Measurements from ENCODE around the gene CCNG1. TPM values are rescaled to one million over a fixed set of nuclear protein-coding genes. Genes with fewer than 3 reads are reported as not detected.
"Not testable (repeated sequence)": the region's sequence is repeated elsewhere in the genome, so short reads cannot be mapped to it uniquely, and the experiment has no call there.

Gene CCNG1
- total RNA-seq (ENCODE audit: unreplicated experiment) = 149 TPM
- long read RNA-seq, transcript CCNG1-201 (7 exons, 2,458 nt) = major isoform, 47 of 83 reads
- long read RNA-seq, transcript CCNG1-202 (8 exons, 2,366 nt) = minor isoform, 22 of 83 reads
- long read RNA-seq, partial matches to known transcripts = 3 of 83 reads
- long read RNA-seq, other reads (novel, unspliced or antisense) = 11 of 83 reads

GRCh38 chr5:163437309-163438182 lies at the start of gene CCNG1:
TSS of gene CCNG1 (plus strand) at chr5:163437595. CDS start at chr5:163439257, 1,662 bp downstream.
- Mint-ChIP-seq H3K27me3 (ENCODE audit: unreplicated experiment) (peaks cover 2% of the 10 kb centered on the region), H3K4me1 (ENCODE audit: low read depth, unreplicated experiment) (peaks cover 4% of the 10 kb centered on the region), H3K4me3 (ENCODE audit: unreplicated experiment) (peak within 1 kb of the TSS; percentile 97), H3K9me3 (ENCODE audit: unreplicated experiment) (no peaks in the 10 kb centered on the region), H3K27ac (ENCODE audit: unreplicated experiment) (peak within 1 kb of the TSS; percentile 82), H3K36me3 (ENCODE audit: unreplicated experiment) (no peaks in the 10 kb centered on the region)
- DNase-seq = peak; percentile 93
- no peak for TF ChIP-seq CTCF (IDR thresholded peaks at IDR 0.05; ENCODE audit: partially characterized antibody, unreplicated experiment)

GRCh38 chr5:163395792-163396191 lies 41.6 kb upstream of the CCNG1 start:
- no peak overlapping the region for H3K27ac Mint-ChIP-seq (ENCODE audit: unreplicated experiment)
- no peak overlapping the region for H3K4me3 Mint-ChIP-seq (ENCODE audit: unreplicated experiment)
- H3K4me1 Mint-ChIP-seq (ENCODE audit: low read depth, unreplicated experiment) = no peaks in the 10 kb centered on the region
- peaks cover 4% of the 10 kb centered on the region for H3K9me3 Mint-ChIP-seq (ENCODE audit: unreplicated experiment)
- H3K36me3 Mint-ChIP-seq (ENCODE audit: unreplicated experiment) = peaks cover 3% of the 10 kb centered on the region
- peaks cover 3% of the 10 kb centered on the region for H3K27me3 Mint-ChIP-seq (ENCODE audit: unreplicated experiment)
- no peak for DNase-seq
- no peak for TF ChIP-seq CTCF (IDR thresholded peaks at IDR 0.05; ENCODE audit: partially characterized antibody, unreplicated experiment)

GRCh38 chr5:163396818-163397340 lies 40.5 kb upstream of the CCNG1 start:
- DNase-seq; H3K4me3 Mint-ChIP-seq (ENCODE audit: unreplicated experiment); H3K27me3 Mint-ChIP-seq (ENCODE audit: unreplicated experiment); H3K36me3 Mint-ChIP-seq (ENCODE audit: unreplicated experiment); H3K27ac Mint-ChIP-seq (ENCODE audit: unreplicated experiment); H3K4me1 Mint-ChIP-seq (ENCODE audit: low read depth, unreplicated experiment); H3K9me3 Mint-ChIP-seq (ENCODE audit: unreplicated experiment): not testable (repeated sequence)

GRCh38 chr5:163397354-163397753 lies 40.0 kb upstream of the CCNG1 start:
- H3K36me3 Mint-ChIP-seq (ENCODE audit: unreplicated experiment) = peaks cover 3% of the 10 kb centered on the region
- H3K27ac Mint-ChIP-seq (ENCODE audit: unreplicated experiment) = no peak overlapping the region
- peaks cover 3% of the 10 kb centered on the region for H3K27me3 Mint-ChIP-seq (ENCODE audit: unreplicated experiment)
- H3K9me3 Mint-ChIP-seq (ENCODE audit: unreplicated experiment) = peaks cover 4% of the 10 kb centered on the region
- no peak for DNase-seq
- H3K4me1 Mint-ChIP-seq (ENCODE audit: low read depth, unreplicated experiment) = no peaks in the 10 kb centered on the region
- TF ChIP-seq CTCF (IDR thresholded peaks at IDR 0.05; ENCODE audit: partially characterized antibody, unreplicated experiment) = no peak
- no peak overlapping the region for H3K4me3 Mint-ChIP-seq (ENCODE audit: unreplicated experiment)

- H3K27ac Mint-ChIP-seq (ENCODE audit: unreplicated experiment) = no peak overlapping the region
- no peaks in the 10 kb centered on the region for H3K9me3 Mint-ChIP-seq (ENCODE audit: unreplicated experiment)
- H3K27me3 Mint-ChIP-seq (ENCODE audit: unreplicated experiment) = no peaks in the 10 kb centered on the region
- no peaks in the 10 kb centered on the region for H3K4me1 Mint-ChIP-seq (ENCODE audit: low read depth, unreplicated experiment)
- no peak for TF ChIP-seq CTCF (IDR thresholded peaks at IDR 0.05; ENCODE audit: partially characterized antibody, unreplicated experiment)
- H3K36me3 Mint-ChIP-seq (ENCODE audit: unreplicated experiment) = no peaks in the 10 kb centered on the region
- no peak overlapping the region for H3K4me3 Mint-ChIP-seq (ENCODE audit: unreplicated experiment)
- no peak for DNase-seq
Observed at GRCh38 chr5:163399923-163400322, 37.5 kb upstream of the CCNG1 start.

Data from glutamatergic neuron (in vitro differentiated cells).